ENCODE measurements around the gene RHOJ. TPM values are rescaled to one million over a fixed set of nuclear protein-coding genes. Genes with fewer than 3 reads are reported as not detected.

The RHOJ gene
- total and polyA plus RNA-seq, 10 of the 15 experiments (the other 5 are each of a cell fraction or from before 2014, with no cell fraction given), result not detected

DNA sequence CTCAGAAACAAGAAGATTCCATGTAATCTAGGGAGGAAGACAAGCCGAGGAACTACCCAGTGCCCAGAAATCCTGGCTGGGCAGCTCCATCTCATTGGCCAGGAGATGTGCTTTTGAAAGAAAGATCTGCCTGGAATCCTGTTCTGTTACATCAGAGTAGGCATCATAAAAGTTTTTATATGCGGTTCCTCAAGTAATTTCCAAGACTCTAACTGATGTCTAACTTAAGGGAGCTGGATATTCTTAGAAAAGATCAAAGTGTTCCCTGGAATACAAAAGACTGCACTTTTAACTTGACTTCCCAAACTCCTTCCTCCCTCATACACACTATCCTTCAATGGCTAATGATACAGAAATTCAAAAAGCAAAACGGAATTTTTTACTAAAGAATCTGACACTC, 16.3 kb downstream of the RHOJ start (continued):
- TF ChIP-seq SMC3 (IDR thresholded peaks at IDR 0.05; ENCODE audit: borderline replicate concordance, low read length) (no peak), SP1 (IDR thresholded peaks at IDR 0.05; ENCODE audit: low read depth, low read length) (no peak), RAD51 (IDR thresholded peaks at IDR 0.05) (no peak), TCF3 (IDR thresholded peaks at IDR 0.05; ENCODE audit: borderline replicate concordance, insufficient read depth, low read depth, low read length) (no peak), KAT2A (conservative IDR thresholded peaks at IDR 0.05; ENCODE audit: control insufficient read depth, low read depth, low read length) (no peak), CBFB (IDR thresholded peaks at IDR 0.05; ENCODE audit: low read depth) (no peak), BCL11A (IDR thresholded peaks at IDR 0.05; ENCODE audit: low read depth, low read length) (no peak), CHD4 (IDR thresholded peaks at IDR 0.05) (no peak)

DNA sequence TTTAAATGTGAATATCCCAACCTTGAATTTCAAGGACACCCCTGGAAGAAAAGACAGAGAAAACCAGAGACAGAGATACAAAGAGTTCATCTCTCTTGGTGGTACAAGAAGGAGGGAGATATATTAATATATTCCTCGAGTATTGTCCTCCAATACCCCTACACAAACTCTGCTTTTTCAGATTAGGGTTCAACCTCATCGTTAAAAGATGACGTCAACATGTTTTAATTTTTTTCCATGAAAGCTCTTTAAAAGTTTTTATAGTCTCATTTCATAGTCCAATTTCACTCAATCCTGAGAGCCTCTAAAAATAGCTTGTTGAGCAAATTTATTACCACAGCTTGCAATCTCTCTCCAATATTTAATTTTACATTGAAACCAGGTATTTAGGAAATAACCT, 19.4 kb downstream of the RHOJ start:
- H3K9me3 ChIP-seq (replicated peaks; ENCODE audit: control insufficient read depth, insufficient read depth, low read length), result no peaks in the 10 kb centered on the region
- no peaks in the 10 kb centered on the region for H3K4me1 ChIP-seq (ENCODE audit: control insufficient read depth, insufficient read depth, low read length)
- ATAC-seq, result no peak
- H3K4me3 ChIP-seq, result no peak overlapping the region
- no peaks in the 10 kb centered on the region for H3K27me3 ChIP-seq (replicated peaks in 1 of 2; ENCODE audit: control insufficient read depth in 2 of 2, insufficient read depth in 2 of 2, low read length in 1 of 2)
- no TSS peak for BruUV-seq (replicated peaks)
- intact Hi-C loops (cut with micrococcal nuclease; ENCODE audit: unreplicated experiment), result no loop called here
- H3K9ac ChIP-seq (ENCODE audit: control insufficient read depth, insufficient read depth, low read length), result no peak overlapping the region
- SMC1A ChIA-PET (ENCODE audit: uncharacterized antibody, unreplicated experiment), result interaction anchor here (0.9 kb wide), 1 partner anchor 66 kb away, joined by 3 read pairs; no protein-coding TSS in a partner anchor
- POLR2A ChIA-PET, result no interaction called here
- no peaks in the 10 kb centered on the region for H3K36me3 ChIP-seq (ENCODE audit: control insufficient read depth in 2 of 2, insufficient read depth in 2 of 2, low read length in 1 of 2)
- in situ Hi-C loops (cut with MboI), result no loop called here
- RAD21 ChIA-PET (ENCODE audit: unreplicated experiment), result no interaction called here
- no peaks in the 10 kb centered on the region for H4K20me1 ChIP-seq (ENCODE audit: control insufficient read depth, insufficient read depth)
- H3K79me2 ChIP-seq (ENCODE audit: control insufficient read depth, insufficient read depth, low read length), result no peaks in the 10 kb centered on the region
- no peak overlapping the region for H3K4me2 ChIP-seq (ENCODE audit: control insufficient read depth, insufficient read depth)
- WGBS (ENCODE audit: insufficient coverage, insufficient replicate concordance, low lambda C conversion rate, missing lambda C conversion rate), result 53% methylated on average over 3 of the region's 3 CpGs
- no peak overlapping the region for H2AFZ ChIP-seq (ENCODE audit: control insufficient read depth, low read depth, low read length)
- FAIRE-seq, result no peak
- no peak overlapping the region for H3K27ac ChIP-seq (ENCODE audit: control insufficient read depth, insufficient read depth)
- CTCF ChIA-PET, result interaction anchor here (1.1 kb wide), 1 partner anchor 14 kb away, joined by 3 read pairs; no protein-coding TSS in a partner anchor
- DNase-seq (ENCODE audit: low read depth, low spot score), result no peak
- TF ChIP-seq RFX5 (IDR thresholded peaks at IDR 0.05; ENCODE audit: low read depth, low read length) (no peak), TCF7 (IDR thresholded peaks at IDR 0.05; ENCODE audit: borderline replicate concordance) (no peak), EZH2 (IDR thresholded peaks at IDR 0.05; ENCODE audit: borderline replicate concordance, control insufficient read depth, low read depth, low read length) (no peak), NRF1 (conservative IDR thresholded peaks at IDR 0.05; ENCODE audit: low read depth, low read length) (no peak), CEBPB (IDR thresholded peaks at IDR 0.05; ENCODE audit: borderline replicate concordance in 1 of 2, low read depth in 2 of 2, low read length in 2 of 2) (no peak), RBBP5 (conservative IDR thresholded peaks at IDR 0.05) (no peak), SUZ12 (IDR thresholded peaks at IDR 0.05; ENCODE audit: unreplicated experiment) (no peak), FOS (IDR thresholded peaks at IDR 0.05; ENCODE audit: borderline replicate concordance, extremely low read depth, insufficient read length) (no peak), SIX5 (IDR thresholded peaks at IDR 0.05; ENCODE audit: low read depth, low read length, severe bottlenecking) (no peak), HDAC6 (IDR thresholded peaks at IDR 0.05; ENCODE audit: unreplicated experiment) (no peak), MYC (IDR thresholded peaks at IDR 0.05; ENCODE audit: insufficient read depth, insufficient read length, insufficient replicate concordance, low read length, severe bottlenecking) (no peak)
- TF ChIP-seq, protein P1, sequence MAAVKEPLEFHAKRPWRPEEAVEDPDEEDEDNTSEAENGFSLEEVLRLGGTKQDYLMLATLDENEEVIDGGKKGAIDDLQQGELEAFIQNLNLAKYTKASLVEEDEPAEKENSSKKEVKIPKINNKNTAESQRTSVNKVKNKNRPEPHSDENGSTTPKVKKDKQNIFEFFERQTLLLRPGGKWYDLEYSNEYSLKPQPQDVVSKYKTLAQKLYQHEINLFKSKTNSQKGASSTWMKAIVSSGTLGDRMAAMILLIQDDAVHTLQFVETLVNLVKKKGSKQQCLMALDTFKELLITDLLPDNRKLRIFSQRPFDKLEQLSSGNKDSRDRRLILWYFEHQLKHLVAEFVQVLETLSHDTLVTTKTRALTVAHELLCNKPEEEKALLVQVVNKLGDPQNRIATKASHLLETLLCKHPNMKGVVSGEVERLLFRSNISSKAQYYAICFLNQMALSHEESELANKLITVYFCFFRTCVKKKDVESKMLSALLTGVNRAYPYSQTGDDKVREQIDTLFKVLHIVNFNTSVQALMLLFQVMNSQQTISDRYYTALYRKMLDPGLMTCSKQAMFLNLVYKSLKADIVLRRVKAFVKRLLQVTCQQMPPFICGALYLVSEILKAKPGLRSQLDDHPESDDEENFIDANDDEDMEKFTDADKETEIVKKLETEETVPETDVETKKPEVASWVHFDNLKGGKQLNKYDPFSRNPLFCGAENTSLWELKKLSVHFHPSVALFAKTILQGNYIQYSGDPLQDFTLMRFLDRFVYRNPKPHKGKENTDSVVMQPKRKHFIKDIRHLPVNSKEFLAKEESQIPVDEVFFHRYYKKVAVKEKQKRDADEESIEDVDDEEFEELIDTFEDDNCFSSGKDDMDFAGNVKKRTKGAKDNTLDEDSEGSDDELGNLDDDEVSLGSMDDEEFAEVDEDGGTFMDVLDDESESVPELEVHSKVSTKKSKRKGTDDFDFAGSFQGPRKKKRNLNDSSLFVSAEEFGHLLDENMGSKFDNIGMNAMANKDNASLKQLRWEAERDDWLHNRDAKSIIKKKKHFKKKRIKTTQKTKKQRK (IDR thresholded peaks at IDR 0.05; ENCODE audit: low read depth, low read length), result no peak
